Hematopoietic multipotent progenitor cell treated with erythropoietin and hydrocortisone succinate and interleukin-3 and kit ligand, for 15 days (in vitro differentiated cells): ENCODE results near the gene DOK3.

ENCODE experiments used
- DNase-seq: peaks from one replicate; pipeline ENCODE4 v3.0.0-alpha.2; 2015; ENCODE audit warnings: low spot score

DOK3 gene

GRCh38 chr5:177511796-177512675, 2.4 kb upstream of the DOK3 start:
- no peak for DNase-seq

GRCh38 chr5:177511181-177511580, 1.6 kb upstream of the DOK3 start:
- no peak for DNase-seq

DNA sequence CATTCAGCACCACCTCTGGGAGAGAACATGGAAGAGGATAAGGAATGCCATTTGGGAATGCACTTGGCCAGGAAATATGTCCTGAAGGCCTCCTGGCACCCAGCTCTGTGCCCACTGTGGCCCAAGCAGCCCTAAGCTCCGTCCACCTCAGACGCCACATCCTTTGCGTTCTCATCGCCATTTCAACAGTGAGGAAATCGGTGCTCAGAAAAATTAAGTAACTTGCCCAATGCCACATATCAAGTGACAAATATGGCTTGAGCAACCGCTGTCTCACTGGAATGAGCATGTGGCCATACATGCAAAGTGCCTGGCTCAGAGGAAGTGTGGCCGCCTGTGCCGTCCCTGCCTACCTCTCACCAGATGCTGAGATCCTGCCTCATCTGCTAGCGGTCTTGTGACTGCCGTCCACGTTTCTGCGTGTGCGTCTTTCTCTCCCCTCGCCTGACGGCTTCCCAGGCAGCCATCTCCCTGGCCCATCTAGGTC, 984 bp upstream of the DOK3 start:
- DNase-seq: no peak

DNA sequence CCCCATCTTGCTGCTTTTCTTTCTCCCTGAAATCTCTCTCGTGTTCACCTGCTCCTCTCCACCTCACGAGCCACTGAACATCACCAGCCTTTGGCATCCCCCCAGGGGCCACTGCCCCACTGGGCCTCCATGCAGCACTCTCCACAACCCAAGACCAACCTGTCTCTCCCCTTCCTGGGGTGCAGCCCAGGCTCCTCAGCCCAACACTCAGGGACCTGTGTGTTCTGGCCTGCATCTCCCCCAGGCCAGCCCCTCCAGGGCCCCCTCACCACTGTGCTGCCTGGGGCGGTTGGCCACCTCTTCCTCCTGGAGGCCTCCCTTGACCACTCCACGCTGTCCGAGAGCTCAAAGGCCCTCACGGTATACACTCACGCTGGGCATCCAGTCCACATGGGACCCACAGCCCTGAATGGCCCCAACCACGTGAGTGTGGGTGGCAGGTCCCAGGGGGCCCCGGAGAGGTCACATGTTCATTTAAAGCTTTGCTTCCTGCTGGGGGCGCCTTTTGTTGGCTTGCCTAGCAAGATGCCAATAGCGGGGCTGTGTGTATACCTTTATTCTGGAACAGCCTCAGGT, 453 bp upstream of the DOK3 start:
- no peak for DNase-seq

GRCh38 chr5:177508837-177509236, 789 bp downstream of the DOK3 start:
- DNase-seq: no peak

GRCh38 chr5:177508221-177508611, 1.4 kb downstream of the DOK3 start:
- no peak for DNase-seq

DNA sequence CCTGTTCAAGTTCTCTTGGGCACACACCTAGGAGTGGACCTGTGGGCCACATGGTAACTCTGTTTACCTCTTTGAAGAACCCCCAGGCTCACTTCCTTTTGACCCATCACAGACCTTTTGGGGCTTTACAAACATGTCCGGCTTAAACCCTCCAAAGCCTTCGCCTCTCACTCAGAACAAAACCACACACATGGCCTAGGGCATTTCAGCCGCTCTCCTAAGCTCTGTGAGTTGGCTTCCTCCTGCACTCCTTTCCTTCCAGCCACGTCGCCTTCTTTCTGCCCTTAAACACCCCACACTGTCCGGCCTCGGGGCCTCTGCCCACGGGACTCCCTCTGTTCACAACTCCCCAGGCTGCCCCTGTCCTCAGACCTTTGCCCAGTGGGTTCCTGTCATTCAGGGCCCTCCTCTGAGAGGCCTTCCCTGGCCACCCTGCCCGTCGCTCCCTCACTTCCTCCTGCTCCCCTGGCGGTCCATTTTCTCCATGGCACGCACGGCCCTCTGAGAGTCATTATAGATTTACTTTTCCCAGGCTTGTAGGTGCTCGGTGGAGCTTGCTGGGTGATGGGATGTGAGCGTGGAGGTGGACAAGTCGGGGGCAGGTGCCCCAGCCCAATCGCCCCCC, 1.9 kb downstream of the DOK3 start:
- no peak for DNase-seq

DNA sequence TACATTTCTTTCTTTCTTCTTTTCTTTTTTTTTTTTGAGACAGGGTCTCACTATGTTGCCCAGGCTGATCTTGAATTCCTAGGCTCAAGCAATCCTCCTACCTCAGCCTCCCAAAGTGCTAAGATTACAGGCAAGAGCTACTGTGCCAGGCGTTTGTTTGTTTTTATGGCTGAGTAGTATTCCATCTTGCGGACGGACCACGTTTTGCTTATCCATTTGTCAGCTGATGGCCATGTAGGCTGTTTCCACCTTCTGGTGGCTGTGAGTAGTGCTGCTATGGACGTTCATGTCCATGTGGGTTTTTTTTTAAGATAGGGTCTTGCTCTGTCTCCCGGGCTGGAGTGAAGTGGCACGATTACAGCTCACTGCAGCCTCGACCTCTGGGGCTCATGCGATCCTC, 2.5 kb downstream of the DOK3 start:
- DNase-seq: no peak

GRCh38 chr5:177505075-177505474, 4.6 kb downstream of the DOK3 start:
- DNase-seq: no peak

- no peak for DNase-seq
These were observed 5.3 kb downstream of the DOK3 start for GRCh38 chr5:177504086-177505056.

GRCh38 chr5:177503351-177504085, 6.1 kb downstream of the DOK3 start:
- no peak for DNase-seq

GRCh38 chr5:177502886-177503285, 6.7 kb downstream of the DOK3 start:
- no peak for DNase-seq

DNA sequence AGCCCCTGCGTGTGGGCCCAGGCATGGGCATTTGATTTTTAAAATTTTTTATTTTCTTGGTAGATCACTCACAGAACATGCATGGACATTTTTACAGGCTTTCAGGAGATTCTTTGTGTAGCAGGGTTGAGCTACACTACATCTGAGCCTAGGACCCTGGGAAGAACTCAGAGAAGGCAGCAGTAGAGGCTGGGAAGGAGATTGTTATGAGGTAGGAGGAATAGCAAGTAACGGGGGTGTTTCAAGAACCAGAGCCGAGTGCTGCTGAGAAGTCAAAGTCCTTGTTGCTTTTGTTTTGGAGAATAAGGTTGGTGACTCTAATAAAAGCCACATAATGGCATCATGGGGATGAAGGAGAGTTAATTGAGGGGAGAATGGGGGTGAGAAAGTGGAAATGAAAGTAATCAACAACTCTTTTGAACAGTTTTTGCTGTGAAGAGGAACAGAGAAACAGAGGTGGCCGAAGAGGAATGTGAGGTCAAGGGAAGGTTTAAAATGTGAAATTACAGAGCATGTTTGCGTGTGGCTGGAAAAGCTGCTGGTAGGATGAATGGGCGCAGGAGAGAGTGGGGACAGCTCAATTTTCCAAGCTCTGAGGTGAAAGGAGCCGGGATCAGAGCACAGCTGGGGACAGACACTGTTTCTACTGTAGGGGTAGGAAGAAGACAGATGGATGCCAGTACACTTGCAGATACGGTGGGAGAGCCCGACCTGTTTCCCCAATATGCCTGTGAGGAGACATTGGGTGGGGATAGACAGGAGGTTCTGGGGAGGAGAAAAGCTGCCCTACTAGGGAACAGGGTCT, 7.5 kb downstream of the DOK3 start:
- no peak for DNase-seq

GRCh38 chr5:177500685-177501522, 8.7 kb downstream of the DOK3 start:
- peak; percentile 85 for DNase-seq

GRCh38 chr5:177499842-177500241, 9.8 kb downstream of the DOK3 start:
- no peak for DNase-seq

GRCh38 chr5:177498013-177498787, 11.4 kb downstream of the DOK3 start:
- peak; percentile 60 for DNase-seq

DNA sequence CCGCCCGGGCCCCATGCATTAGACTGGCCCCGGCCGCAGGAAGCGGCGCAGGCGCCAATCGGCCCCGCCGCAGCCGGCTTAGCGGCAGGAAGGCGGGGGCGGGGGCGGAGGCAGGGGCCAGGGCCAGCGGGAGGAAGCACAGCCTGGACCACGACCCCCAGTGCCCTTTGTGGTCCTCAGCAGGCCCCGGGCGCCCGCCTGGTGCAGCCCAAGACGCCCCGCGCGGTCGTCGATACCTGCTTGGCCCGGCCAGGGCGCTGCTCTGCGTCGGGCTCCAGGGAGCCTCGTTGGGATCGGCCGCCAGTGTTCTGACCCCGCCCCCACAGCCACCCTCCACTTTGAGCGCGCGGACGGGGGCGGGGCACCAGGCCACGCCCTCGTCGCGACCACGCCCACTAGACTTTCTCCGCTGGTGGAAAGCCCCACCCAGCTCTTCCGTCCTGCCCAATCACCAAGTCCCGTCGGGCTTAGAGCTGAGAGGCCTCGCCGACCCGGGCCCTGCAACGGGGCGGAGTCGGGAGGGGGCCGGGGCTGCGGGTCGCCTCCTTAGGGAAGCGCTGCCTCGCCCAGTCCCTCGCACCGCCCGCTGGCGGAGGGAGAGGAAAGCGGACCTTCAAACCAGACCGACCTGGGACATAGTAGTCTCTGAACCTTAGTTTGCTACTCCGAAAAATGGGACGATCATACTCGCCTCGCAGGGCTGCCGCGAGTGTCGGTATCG, 12.2 kb downstream of the DOK3 start, which contains the start of gene PDLIM7:
Gene PDLIM7, minus strand, starts transcription at position 313 of the 721 bp plus-strand sequence. CDS start 1,092 bp downstream, outside the sequence.
- DNase-seq: peak; percentile 96
